Upper lobe of left lung (tissue), 4 donors: ENCODE results near the gene AGXT.

Experiments used
- EP300 ChIP-seq, 4 donors: sonication (generic); formaldehyde crosslinking; IDR thresholded peaks; one replicate each; pipeline ENCODE4 v1.5.1; 2017; ENCODE audit warnings: antibody characterized with exemption in 4 of 4, control low read depth in 2 of 4
- POLR2A ChIP-seq, 4 donors: fragments of 450-650 bp; IDR thresholded peaks; one replicate each; pipeline ENCODE4 v1.5.1; 2016 to 2017; ENCODE audit warnings: antibody characterized with exemption in 4 of 4, mild to moderate bottlenecking in 2 of 4
- POLR2AphosphoS5 ChIP-seq, 2 donors: sonication (generic); formaldehyde crosslinking; IDR thresholded peaks; one replicate each; pipeline ENCODE4 v1.5.1; 2017; ENCODE audit warnings: antibody characterized with exemption in 2 of 2
- TF ChIP-seq, protein P1 (sequence below), 6 experiments: fragments of 450-650 bp in 4 of 6; fragments of 200-600 bp in 2 of 6; sonication (generic) in 2 of 6; IDR thresholded peaks; one replicate each; pipeline ENCODE4 v1.5.1; 2016 to 2019; ENCODE audit warnings: antibody characterized with exemption in 6 of 6

DNA sequence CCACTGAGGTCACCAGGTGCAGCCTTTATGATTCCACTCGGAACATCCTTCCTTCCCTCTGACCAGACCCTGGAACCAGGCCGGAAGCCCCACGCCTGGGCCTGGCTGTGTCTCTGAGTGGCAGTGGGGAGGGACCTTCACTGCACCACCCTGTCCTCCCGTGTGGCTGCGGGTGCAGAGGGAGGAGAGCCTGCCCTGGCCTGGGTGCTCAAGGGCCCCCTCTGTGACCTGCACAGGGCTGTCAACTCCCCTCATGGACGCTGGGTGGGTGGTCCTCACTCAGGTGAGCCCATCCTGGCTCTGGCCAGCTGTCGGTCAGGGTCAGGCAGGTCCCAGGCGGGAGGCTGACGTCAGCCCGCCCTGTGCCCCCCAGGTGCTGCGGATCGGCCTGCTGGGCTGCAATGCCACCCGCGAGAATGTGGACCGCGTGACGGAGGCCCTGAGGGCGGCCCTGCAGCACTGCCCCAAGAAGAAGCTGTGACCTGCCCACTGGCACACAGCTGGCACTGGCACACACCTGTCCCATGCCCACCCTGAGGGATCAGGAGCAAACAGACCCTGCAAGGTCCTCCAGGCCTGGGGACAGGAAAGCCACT lies 9.8 kb downstream of the AGXT start:
- TF ChIP-seq, protein P1, sequence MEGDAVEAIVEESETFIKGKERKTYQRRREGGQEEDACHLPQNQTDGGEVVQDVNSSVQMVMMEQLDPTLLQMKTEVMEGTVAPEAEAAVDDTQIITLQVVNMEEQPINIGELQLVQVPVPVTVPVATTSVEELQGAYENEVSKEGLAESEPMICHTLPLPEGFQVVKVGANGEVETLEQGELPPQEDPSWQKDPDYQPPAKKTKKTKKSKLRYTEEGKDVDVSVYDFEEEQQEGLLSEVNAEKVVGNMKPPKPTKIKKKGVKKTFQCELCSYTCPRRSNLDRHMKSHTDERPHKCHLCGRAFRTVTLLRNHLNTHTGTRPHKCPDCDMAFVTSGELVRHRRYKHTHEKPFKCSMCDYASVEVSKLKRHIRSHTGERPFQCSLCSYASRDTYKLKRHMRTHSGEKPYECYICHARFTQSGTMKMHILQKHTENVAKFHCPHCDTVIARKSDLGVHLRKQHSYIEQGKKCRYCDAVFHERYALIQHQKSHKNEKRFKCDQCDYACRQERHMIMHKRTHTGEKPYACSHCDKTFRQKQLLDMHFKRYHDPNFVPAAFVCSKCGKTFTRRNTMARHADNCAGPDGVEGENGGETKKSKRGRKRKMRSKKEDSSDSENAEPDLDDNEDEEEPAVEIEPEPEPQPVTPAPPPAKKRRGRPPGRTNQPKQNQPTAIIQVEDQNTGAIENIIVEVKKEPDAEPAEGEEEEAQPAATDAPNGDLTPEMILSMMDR (IDR thresholded peaks at IDR 0.05): no peak
- TF ChIP-seq EP300 (IDR thresholded peaks at IDR 0.05) (no peak), POLR2A (IDR thresholded peaks at IDR 0.05) (no peak), POLR2AphosphoS5 (IDR thresholded peaks at IDR 0.05) (no peak)
